Stimulated activated naive CD4-positive, alpha-beta T cell treated with Interleukin-2 at 50 U/mL for 16 hours (primary cell): ENCODE results near the gene KCNQ2.

Source experiments
- DNase-seq: peaks from one replicate; lab custom pipeline; 2025; lab: John Stamatoyannopoulos, UW

KCNQ2 gene

GRCh38 chr20:63356931-63357879, 115.2 kb downstream of the KCNQ2 start:
- no peak for DNase-seq

- DNase-seq, result no peak
These were observed 115.9 kb downstream of the KCNQ2 start for GRCh38 chr20:63356511-63356910.

GRCh38 chr20:63355781-63356295, 116.6 kb downstream of the KCNQ2 start:
- DNase-seq, result no peak

- no peak for DNase-seq
These were observed 117.7 kb downstream of the KCNQ2 start for GRCh38 chr20:63354636-63355350.

- no peak for DNase-seq
These were observed 119.6 kb downstream of the KCNQ2 start for GRCh38 chr20:63352811-63353221.

GRCh38 chr20:63351811-63352591, 120.5 kb downstream of the KCNQ2 start:
- DNase-seq, result no peak

GRCh38 chr20:63351326-63351700, 121.1 kb downstream of the KCNQ2 start:
- DNase-seq, result no peak

- DNase-seq, result no peak
These were observed 121.7 kb downstream of the KCNQ2 start for GRCh38 chr20:63350597-63351325.
